DOHH2 (cell line): ENCODE measurements around the gene RRP1B.

ENCODE experiments used
- H3F3A ChIP-seq: fragments of 200-600 bp; sonication (generic), shearing (Covaris generic); 2 replicates; pipeline ENCODE4 v1.6.0; 2016; ENCODE audit warnings: antibody characterized with exemption, mild to moderate bottlenecking; ENCODE audit not compliant: control insufficient read depth, insufficient read depth
- H3K27ac ChIP-seq: fragments of 200-600 bp; sonication (generic); 2 replicates; pipeline ENCODE4 v1.5.1; 2014; ENCODE audit warnings: low read depth, mild to moderate bottlenecking, low read length, moderate library complexity
- H3K27me3 ChIP-seq: fragments of 200-600 bp; sonication (generic); 2 replicates; pipeline ENCODE4 v1.6.1; 2014; ENCODE audit warnings: mild to moderate bottlenecking, low read length, mixed read lengths; ENCODE audit not compliant: control insufficient read depth
- H3K36me3 ChIP-seq: fragments of 200-600 bp; sonication (generic); 2 replicates; pipeline ENCODE4 v1.6.1; 2014; ENCODE audit warnings: mild to moderate bottlenecking, low read length, moderate library complexity, mixed read lengths; ENCODE audit not compliant: control insufficient read depth
- H3K4me1 ChIP-seq: fragments of 200-600 bp; sonication (generic); 2 replicates; pipeline ENCODE4 v1.6.1; 2014; ENCODE audit warnings: mild to moderate bottlenecking, low read length, mixed read lengths; ENCODE audit not compliant: control insufficient read depth
- H3K4me2 ChIP-seq: fragments of 200-600 bp; sonication (generic); 2 replicates; pipeline ENCODE4 v1.6.0; 2014; ENCODE audit warnings: mild to moderate bottlenecking, low read length, moderate library complexity
- H3K4me3 ChIP-seq: fragments of 200-600 bp; sonication (generic); 2 replicates; pipeline ENCODE4 v1.5.1; 2014; ENCODE audit warnings: mild to moderate bottlenecking, low read length, mixed read lengths
- H3K79me2 ChIP-seq: fragments of 200-600 bp; sonication (generic); 2 replicates; pipeline ENCODE4 v1.6.1; 2014; ENCODE audit warnings: mild to moderate bottlenecking, low read length, mixed read lengths; ENCODE audit not compliant: control insufficient read depth
- H3K9me2 ChIP-seq: fragments of 200-600 bp; sonication (generic); replicated peaks from 2 replicates; pipeline ENCODE4 v1.6.1; 2014; ENCODE audit warnings: mild to moderate bottlenecking, low read length, mixed read lengths; ENCODE audit not compliant: control insufficient read depth
- H3K9me3 ChIP-seq: fragments of 200-600 bp; sonication (generic); 2 replicates; pipeline ENCODE4 v1.6.1; 2014; ENCODE audit warnings: antibody characterized with exemption, low read length, mixed read lengths; ENCODE audit not compliant: control insufficient read depth, insufficient read depth
- H4K20me1 ChIP-seq: fragments of 200-600 bp; sonication (generic); 2 replicates; pipeline ENCODE4 v1.6.0; 2014; ENCODE audit warnings: low read depth, mild to moderate bottlenecking, antibody characterized with exemption, low read length, moderate library complexity; ENCODE audit not compliant: control insufficient read depth, insufficient read depth
- CTCF ChIP-seq: fragments of 200-600 bp; sonication (generic); IDR thresholded peaks from one replicate; pipeline ENCODE4 v1.5.1; 2014; ENCODE audit warnings: antibody characterized with exemption, mild to moderate bottlenecking, low read depth, low read length; ENCODE audit not compliant: poor library complexity, severe bottlenecking
- EZH2phosphoT487 ChIP-seq: fragments of 200-600 bp; sonication (generic); IDR thresholded peaks from 2 replicates; pipeline ENCODE4 v1.6.1; 2017; ENCODE audit warnings: borderline replicate concordance, mild to moderate bottlenecking, antibody characterized with exemption, low read length, moderate library complexity, mixed read lengths

RRP1B gene

DNA sequence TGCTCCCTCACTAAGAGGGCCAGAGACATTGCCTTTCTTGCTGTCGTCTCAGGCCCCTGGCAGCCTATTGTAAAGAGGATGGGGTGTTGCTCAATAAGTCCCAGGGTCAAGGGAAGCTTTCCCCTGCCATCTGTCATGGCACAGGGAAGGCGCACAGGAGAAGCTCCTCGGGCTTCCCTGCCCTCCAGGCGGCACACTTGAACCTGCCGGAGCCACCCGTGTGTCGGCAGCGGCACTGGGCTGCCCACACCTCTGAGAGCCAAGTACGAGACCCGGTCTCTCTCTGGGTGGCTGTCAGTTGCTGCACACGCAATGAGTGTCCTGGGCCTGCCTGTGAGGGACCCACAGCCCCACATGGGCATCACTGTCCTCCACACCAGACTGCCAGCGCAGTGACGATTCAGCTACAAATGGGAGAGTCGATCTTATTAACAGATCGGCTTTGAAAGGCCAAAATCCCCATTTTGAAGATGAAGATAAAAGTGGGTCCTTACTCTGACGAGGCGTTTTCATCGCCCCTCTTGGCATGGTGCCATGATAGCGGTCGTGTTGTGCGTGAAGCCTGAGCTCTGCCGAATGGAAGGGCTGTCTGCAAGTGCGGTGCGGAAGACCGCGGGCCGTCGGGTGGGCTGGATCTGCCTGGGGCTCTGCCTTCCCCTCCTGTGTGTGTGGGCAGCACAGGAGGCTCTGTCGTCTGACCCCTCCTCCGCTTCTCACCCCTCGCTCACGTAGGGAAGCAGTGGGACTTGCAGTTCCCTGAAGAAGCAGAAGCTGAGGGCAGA is 30.4 kb downstream of the RRP1B start:
- no peaks in the 10 kb centered on the region for H3K9me3 ChIP-seq
- no peak overlapping the region for H3K27ac ChIP-seq
- no peak overlapping the region for H3K4me2 ChIP-seq
- no peaks in the 10 kb centered on the region for H3K9me2 ChIP-seq
- no peaks in the 10 kb centered on the region for H3K27me3 ChIP-seq
- TF ChIP-seq EZH2phosphoT487 = no peak
- no peak for TF ChIP-seq CTCF
- H3K4me1 ChIP-seq = no peaks in the 10 kb centered on the region
- H3F3A ChIP-seq = no peaks in the 10 kb centered on the region
- H3K4me3 ChIP-seq = no peak overlapping the region
- no peaks in the 10 kb centered on the region for H3K79me2 ChIP-seq
- H4K20me1 ChIP-seq = no peaks in the 10 kb centered on the region
- H3K36me3 ChIP-seq = peaks cover 99% of the 10 kb centered on the region

DNA sequence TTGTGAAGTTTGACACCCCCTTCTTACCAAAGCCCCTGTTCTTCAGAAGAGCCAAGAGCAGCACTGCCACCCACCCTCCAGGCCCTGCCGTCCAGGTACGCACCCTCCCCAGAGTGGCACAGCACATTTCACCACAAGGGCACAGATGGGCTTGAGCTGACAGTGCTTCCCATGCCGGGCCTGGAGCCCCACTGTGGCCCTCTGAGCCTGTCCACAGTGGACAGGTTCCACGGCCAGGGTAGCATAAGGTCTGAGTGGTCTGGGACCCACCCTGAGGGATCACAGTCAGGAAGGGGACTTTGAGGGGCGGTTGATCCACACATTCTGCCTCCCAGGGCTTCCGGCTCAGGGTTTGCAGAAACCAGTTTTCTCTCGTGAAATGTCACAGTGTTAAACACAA is 31.0 kb downstream of the RRP1B start:
- Histone ChIP-seq H3K79me2 (no peaks in the 10 kb centered on the region), H3K36me3 (peaks cover 99% of the 10 kb centered on the region), H3K4me1 (no peaks in the 10 kb centered on the region), H3F3A (no peaks in the 10 kb centered on the region), H4K20me1 (no peaks in the 10 kb centered on the region), H3K9me3 (no peaks in the 10 kb centered on the region), H3K4me2 (no peak overlapping the region), H3K4me3 (no peak overlapping the region), H3K9me2 (no peaks in the 10 kb centered on the region), H3K27ac (no peak overlapping the region), H3K27me3 (no peaks in the 10 kb centered on the region)
- TF ChIP-seq CTCF (no peak), EZH2phosphoT487 (no peak)

GRCh38 chr21:43691086-43691795 is 31.9 kb downstream of the RRP1B start:
- no peaks in the 10 kb centered on the region for H3K79me2 ChIP-seq
- no peak for TF ChIP-seq CTCF
- H3K4me3 ChIP-seq = no peak overlapping the region
- no peaks in the 10 kb centered on the region for H3K27me3 ChIP-seq
- no peak overlapping the region for H3K4me2 ChIP-seq
- no peaks in the 10 kb centered on the region for H3K9me3 ChIP-seq
- H3F3A ChIP-seq = no peaks in the 10 kb centered on the region
- H4K20me1 ChIP-seq = no peaks in the 10 kb centered on the region
- H3K9me2 ChIP-seq = no peaks in the 10 kb centered on the region
- H3K36me3 ChIP-seq = peaks cover 100% of the 10 kb centered on the region
- H3K4me1 ChIP-seq = no peaks in the 10 kb centered on the region
- H3K27ac ChIP-seq = no peak overlapping the region
